WTC11 (cell line): ENCODE results near the gene DNAH17. TPM values are rescaled to one million over a fixed set of nuclear protein-coding genes. Genes with fewer than 3 reads are reported as not detected.
A peak's percentile ranks its signal among the peaks of the same experiment; 100 is the strongest.

Experiments used
- ATAC-seq: fragments of 200-7000 bp; cut with Tn5 transposase; 2 replicates; pipeline ENCODE4 v1.10.0; 2021; ENCODE audit warnings: mild to moderate bottlenecking, moderate library complexity
- CTCF ChIA-PET: fragments of 300-600 bp; sonication (Branson Sonifier 250); formaldehyde crosslinking; loops from one replicate; lab custom pipeline; 2021; ENCODE audit warnings: antibody characterized with exemption; lab: Charles Lee
- POLR2A ChIA-PET: fragments of 350-600 bp; sonication (Branson Sonifier 250); formaldehyde crosslinking; loops from one replicate; lab custom pipeline; 2021; ENCODE audit warnings: antibody characterized with exemption; lab: Charles Lee
- DNase-seq: peaks from one replicate; pipeline ENCODE4 v3.0.0; 2021; ENCODE audit warnings: low spot score
- H3K27ac Mint-ChIP-seq: 2 replicates; pipeline ENCODE4 v1.8.0; 2021; ENCODE audit warnings: mixed read lengths
- H3K27me3 Mint-ChIP-seq: 2 replicates; pipeline ENCODE4 v1.8.0; 2021; ENCODE audit warnings: low read depth, mild to moderate bottlenecking, moderate library complexity, mixed read lengths
- H3K36me3 Mint-ChIP-seq: 2 replicates; pipeline ENCODE4 v1.8.0; 2021; ENCODE audit warnings: mixed read lengths
- H3K4me1 Mint-ChIP-seq: 2 replicates; pipeline ENCODE4 v1.8.0; 2022; ENCODE audit warnings: mixed read lengths
- H3K4me3 Mint-ChIP-seq: 2 replicates; pipeline ENCODE4 v1.8.0; 2021; ENCODE audit warnings: mild to moderate bottlenecking, moderate library complexity, mixed read lengths
- H3K9me3 Mint-ChIP-seq: 2 replicates; pipeline ENCODE4 v1.8.0; 2021; ENCODE audit warnings: mixed read lengths
- AR ChIP-seq: fragments of 250-450 bp; sonication (Bioruptor Pico); IDR thresholded peaks from 2 replicates; pipeline ENCODE4 v1.9.0; 2021; ENCODE audit warnings: mild to moderate bottlenecking
- ATF1 ChIP-seq: sonication (generic); formaldehyde crosslinking; IDR thresholded peaks from 2 replicates; pipeline ENCODE4 v1.8.1; 2023; ENCODE audit warnings: mild to moderate bottlenecking, moderate library complexity, missing genetic modification reagents
- CBFB ChIP-seq: sonication (generic); formaldehyde crosslinking; IDR thresholded peaks from 2 replicates; pipeline ENCODE4 v1.8.1; 2022; ENCODE audit warnings: mild to moderate bottlenecking, low read depth, missing genetic modification reagents
- E2F4 ChIP-seq: sonication (generic); formaldehyde crosslinking; IDR thresholded peaks from 2 replicates; pipeline ENCODE4 v1.8.1; 2022; ENCODE audit warnings: low read depth, mild to moderate bottlenecking, moderate library complexity, missing genetic modification reagents, borderline replicate concordance
- ELF4 ChIP-seq: sonication (generic); formaldehyde crosslinking; IDR thresholded peaks from 2 replicates; pipeline ENCODE4 v1.8.1; 2022; ENCODE audit warnings: low read depth, mild to moderate bottlenecking, moderate library complexity, missing genetic modification reagents
- MAX ChIP-seq: sonication (generic); formaldehyde crosslinking; IDR thresholded peaks from 2 replicates; pipeline ENCODE4 v1.8.0; 2022; ENCODE audit warnings: mild to moderate bottlenecking, missing genetic modification reagents
- MLX ChIP-seq: sonication (generic); formaldehyde crosslinking; IDR thresholded peaks from 2 replicates; pipeline ENCODE4 v1.8.1; 2023; ENCODE audit warnings: mild to moderate bottlenecking, missing genetic modification reagents, moderate library complexity
- PRDM15 ChIP-seq: sonication (generic); formaldehyde crosslinking; IDR thresholded peaks from 2 replicates; pipeline ENCODE4 v1.8.0; 2022; ENCODE audit warnings: missing genetic modification reagents
- SMAD3 ChIP-seq: sonication (generic); formaldehyde crosslinking; IDR thresholded peaks from 2 replicates; pipeline ENCODE4 v1.8.0; 2022; ENCODE audit warnings: missing genetic modification reagents, mild to moderate bottlenecking, borderline replicate concordance
- STAT6 ChIP-seq: sonication (generic); formaldehyde crosslinking; conservative IDR thresholded peaks from 2 replicates; pipeline ENCODE4 v1.8.1; 2023; ENCODE audit warnings: mild to moderate bottlenecking, low read depth, missing genetic modification reagents, moderate library complexity
- USF1 ChIP-seq: sonication (generic); formaldehyde crosslinking; IDR thresholded peaks from 2 replicates; pipeline ENCODE4 v1.8.0; 2022; ENCODE audit warnings: mild to moderate bottlenecking, missing genetic modification reagents
- ZMAT4 ChIP-seq: fragments of 250-450 bp; sonication (Bioruptor Pico); IDR thresholded peaks from 2 replicates; pipeline ENCODE4 v1.9.0; 2021; ENCODE audit warnings: mild to moderate bottlenecking
- ZNF317 ChIP-seq: sonication (generic); formaldehyde crosslinking; IDR thresholded peaks from 2 replicates; pipeline ENCODE4 v1.8.1; 2023; ENCODE audit warnings: low read depth, mild to moderate bottlenecking, moderate library complexity, missing genetic modification reagents, borderline replicate concordance
- total RNA-seq: library from RNA; stranded (reverse); gene quantifications from 3 replicates; pipeline ENCODE4 v1.2.3, GENCODE V29; 2021

DNAH17 gene
- total RNA-seq, 1 experiment from 2014 or later: 0.87 TPM

- ATAC-seq (0 out of 2 replicates have a peak, but pooled peaks have one; percentile 9), DNase-seq (no peak)
- Mint-ChIP-seq H3K9me3 (no peaks in the 10 kb centered on the region), H3K27ac (0 out of 2 replicates have a peak overlapping the region, but pooled peaks have one; percentile 55), H3K4me1 (peaks cover 16% of the 10 kb centered on the region), H3K36me3 (no peaks in the 10 kb centered on the region), H3K4me3 (no peak overlapping the region; the same call in 1 of the 2 replicates), H3K27me3 (peaks cover 13% of the 10 kb centered on the region)
- TF ChIP-seq ZMAT4 (no peak), PRDM15 (CRISPR knock-in tag) (no peak), MLX (CRISPR knock-in tag) (no peak), USF1 (no peak), ELF4 (no peak), E2F4 (CRISPR knock-in tag) (no peak), STAT6 (CRISPR knock-in tag) (no peak), ZNF317 (CRISPR knock-in tag) (no peak), CBFB (no peak), SMAD3 (no peak), AR (CRISPR knock-in tag) (no peak), ATF1 (CRISPR knock-in tag) (no peak), MAX (CRISPR knock-in tag) (no peak)
- ChIA-PET CTCF (interaction anchor here (0.8 to 3.0 kb wide), 10 partner anchors 9 to 367 kb away, joined by 3 to 36 read pairs (median 4); no protein-coding TSS in a partner anchor), POLR2A (interaction anchor here (0.6 to 0.7 kb wide), 2 partner anchors 10 to 15 kb away, joined by 4 to 5 read pairs; no protein-coding TSS in a partner anchor)
Observed at GRCh38 chr17:78498848-78499247, 78.3 kb downstream of the DNAH17 start.
